ENCODE measurements around the gene UBE2Z. TPM values are rescaled to one million over a fixed set of nuclear protein-coding genes. Genes with fewer than 3 reads are reported as not detected.

The UBE2Z gene
- total RNA-seq, 1 experiment from 2014 or later: 119 TPM

GRCh38 chr17:48930435-48930873, 22.2 kb downstream of the UBE2Z start:
- peaks cover 61 to 76% of the 10 kb centered on the region in 2 experiments for H3K36me3 ChIP-seq (ENCODE audit: control insufficient read depth in 1 of 2, insufficient read depth in 2 of 2, low read length in 2 of 2)
- RAD21 ChIA-PET (ENCODE audit: low non-redundant PET in 1 of 2, low total read pairs in 2 of 2, uncharacterized antibody in 2 of 2, unreplicated experiment in 2 of 2): no interaction called here
- peak; percentile 29; the same call in 1 of the 2 replicates for ATAC-seq
- H3K9me2 ChIP-seq (ENCODE audit: insufficient read depth): no peaks in the 10 kb centered on the region
- no peak overlapping the region for H3K4me2 ChIP-seq (ENCODE audit: low read length)
- no peak overlapping the region for H2AFZ ChIP-seq (ENCODE audit: low read depth, low read length, poor library complexity, severe bottlenecking)
- POLR2A ChIA-PET: interaction anchor here (0.9 to 1.8 kb wide), 3 partner anchors 38 to 105 kb away, joined by 3 to 5 read pairs (median 4); partner anchors contain the start of gene ATP5MC1
- peaks cover 17% of the 10 kb centered on the region; the same call in 1 of the 2 replicates for H3K79me2 ChIP-seq (ENCODE audit: insufficient read depth, low read length)
- H3K9ac ChIP-seq (ENCODE audit: low read length): no peak overlapping the region
- H3K9me3 ChIP-seq (ENCODE audit: control insufficient read depth in 1 of 2, insufficient read depth in 1 of 2, low read depth in 1 of 2, low read length in 2 of 2): no peaks in the 10 kb centered on the region
- no peaks in the 10 kb centered on the region for H3K27me3 ChIP-seq (ENCODE audit: insufficient read depth, low read length)
- DNase-seq (ENCODE audit: low read depth, low spot score): no peak
- no peaks in the 10 kb centered on the region for H3K4me1 ChIP-seq (ENCODE audit: control insufficient read depth in 1 of 2, insufficient read depth in 2 of 2, low read length in 2 of 2)
- intact Hi-C loops (cut with micrococcal nuclease): no loop called here
- no peak overlapping the region for H3K4me3 ChIP-seq (replicated peaks in 1 of 2; ENCODE audit: low read depth in 1 of 2, low read length in 2 of 2)
- TF ChIP-seq RAD21 (IDR thresholded peaks at IDR 0.05; ENCODE audit: low read depth) (no peak), POLR2AphosphoS5 (IDR thresholded peaks at IDR 0.05; ENCODE audit: low read depth, low read length) (peak; percentile 25), SRF (IDR thresholded peaks at IDR 0.05; ENCODE audit: low read depth) (no peak)
- 0 out of 2 replicates have a peak, but pooled peaks cover 7% of the 10 kb centered on the region for H4K20me1 ChIP-seq (ENCODE audit: insufficient read depth)
- no peak overlapping the region for H3K27ac ChIP-seq (ENCODE audit: low read depth, low read length)
- BruUV-seq (replicated peaks): no TSS peak
- CTCF ChIA-PET: interaction anchor here (0.9 to 4.0 kb wide), 3 partner anchors 102 to 206 kb away, joined by 3 to 18 read pairs (median 3); no protein-coding TSS in a partner anchor

- Histone ChIP-seq H3K79me2 (ENCODE audit: insufficient read depth, low read length) (no peaks in the 10 kb centered on the region), H3K4me3 (replicated peaks in 1 of 2; ENCODE audit: low read depth in 1 of 2, low read length in 2 of 2) (no peak overlapping the region), H3K9me3 (ENCODE audit: control insufficient read depth in 1 of 2, insufficient read depth in 1 of 2, low read depth in 1 of 2, low read length in 2 of 2) (no peaks in the 10 kb centered on the region), H3K27me3 (ENCODE audit: insufficient read depth, low read length) (no peaks in the 10 kb centered on the region), H3K9me2 (ENCODE audit: insufficient read depth) (no peaks in the 10 kb centered on the region), H3K36me3 (ENCODE audit: control insufficient read depth in 1 of 2, insufficient read depth in 2 of 2, low read length in 2 of 2) (peaks cover 57 to 71% of the 10 kb centered on the region in 2 experiments), H3K4me1 (ENCODE audit: control insufficient read depth in 1 of 2, insufficient read depth in 2 of 2, low read length in 2 of 2) (no peaks in the 10 kb centered on the region), H2AFZ (ENCODE audit: low read depth, low read length, poor library complexity, severe bottlenecking) (no peak overlapping the region), H3K27ac (ENCODE audit: low read depth, low read length) (no peak overlapping the region), H3K9ac (ENCODE audit: low read length) (no peak overlapping the region), H4K20me1 (ENCODE audit: insufficient read depth) (no peaks in the 10 kb centered on the region), H3K4me2 (ENCODE audit: low read length) (no peak overlapping the region)
- no peak for TF ChIP-seq MAX (IDR thresholded peaks at IDR 0.05)
- peak; percentile 1; the same call in 1 of the 2 replicates for TF ChIP-seq POLR2AphosphoS5 (IDR thresholded peaks at IDR 0.05; ENCODE audit: low read depth, low read length)
- RAD21 ChIA-PET (ENCODE audit: low non-redundant PET in 1 of 2, low total read pairs in 2 of 2, uncharacterized antibody in 2 of 2, unreplicated experiment in 2 of 2): interaction anchor here in 1 of 2 experiments (1.0 kb wide), 1 partner anchor 100 kb away, joined by 4 read pairs; no protein-coding TSS in a partner anchor
- intact Hi-C loops (cut with micrococcal nuclease): no loop called here
- no TSS peak for BruUV-seq (replicated peaks)
- CTCF ChIA-PET: interaction anchor here (0.8 kb wide), 1 partner anchor 100 kb away, joined by 4 read pairs; no protein-coding TSS in a partner anchor
- POLR2A ChIA-PET: interaction anchor here (1.5 kb wide), 2 partner anchors 10 to 12 kb away, joined by 3 to 4 read pairs; partner anchors contain the start of gene SNF8
- ATAC-seq (no peak), DNase-seq (ENCODE audit: low read depth, low spot score) (no peak)
Observed at GRCh38 chr17:48933035-48933434, 24.8 kb downstream of the UBE2Z start.

Data from HCT116 (cell line).